ENCODE data around the gene ARHGAP40.

Gene ARHGAP40

GRCh38 chr20:38657390-38657789 lies 55.8 kb downstream of the ARHGAP40 start:
- DNase-seq, result no peak

DNA sequence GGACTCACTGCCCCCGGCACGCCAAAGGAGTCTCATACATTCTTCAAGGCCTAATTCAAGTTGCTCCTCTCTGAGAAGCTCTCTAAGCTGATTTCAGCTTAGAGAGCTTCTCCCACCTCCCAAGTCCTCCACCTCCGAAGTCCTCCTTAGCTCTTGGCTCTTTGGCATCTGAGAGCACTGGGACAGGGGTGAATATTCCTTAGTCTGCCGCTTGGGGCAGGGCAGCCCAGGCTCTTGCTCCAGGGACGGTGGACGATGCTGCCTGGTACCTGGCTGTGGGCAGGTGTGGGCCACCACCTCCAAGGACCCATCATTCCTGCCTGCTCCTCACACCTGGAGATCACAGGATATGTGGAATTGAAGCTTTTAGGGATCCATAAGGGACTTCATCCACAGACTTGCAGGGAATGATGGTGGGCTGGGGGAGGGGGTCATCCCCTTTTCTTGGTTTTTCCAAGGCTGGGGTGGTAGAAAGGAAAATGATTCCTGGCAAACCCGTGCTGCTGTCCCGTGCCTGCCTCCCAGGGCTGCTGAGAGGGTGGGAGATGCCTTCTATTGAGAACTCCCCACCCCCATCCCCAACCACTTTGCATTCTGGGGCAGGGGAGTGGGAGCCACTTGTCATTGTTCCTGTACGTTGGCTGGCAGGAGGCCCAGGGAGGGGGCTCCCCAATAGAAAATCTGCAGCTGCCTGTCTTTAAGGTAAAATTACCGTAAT lies 57.4 kb downstream of the ARHGAP40 start:
- peak; percentile 41 to 48 for DNase-seq

DNA sequence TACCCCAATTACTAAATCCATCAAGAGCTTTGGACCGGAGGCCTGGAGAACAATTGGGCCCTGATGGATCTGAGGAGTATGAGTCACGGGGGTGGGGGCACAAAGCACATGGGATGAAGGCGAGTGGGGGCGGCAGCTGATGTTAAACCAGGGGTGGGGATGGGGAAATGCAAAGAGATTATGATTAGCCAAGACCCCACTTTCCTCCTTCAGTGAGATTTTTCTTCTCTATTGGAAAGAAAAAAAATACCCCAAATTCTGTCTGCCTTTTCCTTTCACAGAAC lies 57.9 kb downstream of the ARHGAP40 start:
- DNase-seq, result no peak

DNA sequence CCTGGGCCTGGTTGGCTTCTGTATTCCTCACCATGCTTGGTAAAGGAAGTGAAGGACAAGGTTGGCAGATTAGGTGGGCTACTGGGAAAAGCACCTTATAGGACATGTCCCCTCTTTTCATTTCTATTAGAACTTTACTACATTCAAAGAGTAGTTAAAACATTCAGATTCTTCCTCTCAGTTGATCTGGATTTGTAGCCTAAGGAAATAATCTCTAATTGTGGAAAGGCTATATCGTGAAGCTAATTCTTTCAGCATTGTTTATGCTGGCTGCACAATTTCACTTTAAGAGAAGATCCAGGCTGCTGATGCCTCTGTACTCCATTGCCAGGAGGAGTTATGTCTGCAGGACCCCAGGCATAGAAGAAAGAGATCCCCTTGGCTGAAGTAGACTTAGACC lies 58.8 kb downstream of the ARHGAP40 start:
- no peak for DNase-seq

- no peak for DNase-seq
These were observed 62.1 kb downstream of the ARHGAP40 start for GRCh38 chr20:38663660-38664059.

DNA sequence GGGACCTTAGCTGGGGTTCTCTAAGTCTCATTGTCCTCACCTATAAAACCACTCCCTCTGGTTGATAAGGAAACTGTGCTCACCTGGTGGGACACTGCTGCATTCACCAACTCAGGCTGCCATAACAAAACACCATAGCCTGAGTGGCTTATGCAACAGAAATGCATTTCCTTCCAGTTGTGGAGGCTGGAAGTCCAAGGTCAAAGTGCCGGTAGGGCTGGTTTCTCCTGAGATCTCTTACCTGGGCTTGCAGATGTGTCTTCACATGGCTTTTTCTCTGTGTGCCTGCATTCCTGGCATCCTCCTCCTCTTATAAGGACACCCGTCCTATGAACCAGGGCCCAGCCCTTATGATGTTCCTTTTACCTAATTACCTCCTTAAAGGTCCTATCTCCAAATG lies 62.7 kb downstream of the ARHGAP40 start:
- no peak for DNase-seq

DNA sequence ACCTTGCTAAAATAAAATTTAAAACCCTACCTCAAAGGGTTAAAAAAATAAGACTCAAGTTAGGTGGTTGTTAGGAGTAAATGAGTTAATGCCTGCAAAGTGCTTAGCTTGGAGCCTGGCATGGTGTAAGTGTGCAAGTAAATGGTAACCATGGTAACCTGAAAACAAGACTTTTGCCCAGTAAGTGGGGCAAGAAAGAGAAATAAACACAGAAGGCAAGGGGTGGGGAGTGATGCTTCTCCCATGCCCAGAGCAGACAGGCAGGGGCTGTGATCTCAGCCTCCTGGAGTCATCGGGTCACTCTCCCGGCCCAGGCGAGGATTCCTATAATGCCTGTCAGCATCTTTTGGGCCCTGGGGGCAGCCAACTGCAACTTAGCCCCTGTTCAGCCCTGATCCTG lies 63.5 kb downstream of the ARHGAP40 start:
- no peak for DNase-seq

- no peak for DNase-seq
These were observed 64.1 kb downstream of the ARHGAP40 start for GRCh38 chr20:38665506-38666285.

- no peak for DNase-seq
These were observed 65.9 kb downstream of the ARHGAP40 start for GRCh38 chr20:38667417-38667956.

- DNase-seq, result no peak
These were observed 68.1 kb downstream of the ARHGAP40 start for GRCh38 chr20:38669688-38670087.

DNA sequence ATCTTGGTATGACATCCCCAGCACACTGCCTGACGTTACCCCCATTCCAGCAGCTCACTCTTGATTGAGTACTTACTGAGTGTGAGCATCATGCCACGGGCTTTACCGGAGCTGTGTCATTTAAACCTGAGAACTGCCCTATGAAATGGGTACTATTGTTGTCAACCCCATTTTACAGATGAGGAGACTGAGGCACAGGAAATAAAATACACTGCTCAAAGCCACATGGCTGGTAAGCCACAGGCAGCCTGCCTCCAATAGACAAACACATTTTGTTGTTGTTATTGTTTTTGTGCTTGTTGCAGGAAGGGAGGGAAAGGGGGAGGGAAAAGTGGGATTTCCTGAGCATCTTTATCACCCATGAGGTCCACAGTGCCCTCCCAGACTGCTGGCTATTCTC lies 69.2 kb downstream of the ARHGAP40 start:
- DNase-seq, result no peak

- DNase-seq, result no peak
These were observed 69.6 kb downstream of the ARHGAP40 start for GRCh38 chr20:38671186-38671585.

DNA sequence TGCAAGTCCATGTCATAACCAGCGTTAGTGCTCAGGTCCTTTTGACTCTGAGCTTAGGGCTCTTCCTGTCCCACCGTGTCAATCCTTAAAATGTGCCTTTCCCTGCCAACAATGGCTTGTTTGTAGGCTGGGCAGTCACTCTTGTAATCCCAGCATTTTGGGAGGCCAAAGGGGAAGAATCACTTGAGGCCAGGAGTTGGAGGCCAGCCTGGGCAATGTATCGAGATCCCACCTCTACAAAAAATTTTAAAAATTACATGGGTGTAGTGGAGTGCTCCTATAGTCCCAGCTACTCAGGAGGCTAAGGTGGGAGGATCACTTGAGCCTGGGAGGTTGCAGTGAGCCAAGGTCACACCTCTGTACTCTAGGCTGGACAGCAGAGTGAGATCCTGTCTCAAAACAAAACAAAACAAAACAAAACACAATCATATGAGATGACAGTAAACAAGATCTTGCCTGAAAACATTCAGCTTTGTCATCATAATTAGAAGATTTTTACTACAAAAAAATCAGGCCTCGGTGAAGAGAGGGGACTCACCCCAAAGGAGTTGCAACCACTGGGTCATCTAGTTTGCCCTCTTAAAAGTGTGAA lies 70.2 kb downstream of the ARHGAP40 start:
- DNase-seq, result no peak

DNA sequence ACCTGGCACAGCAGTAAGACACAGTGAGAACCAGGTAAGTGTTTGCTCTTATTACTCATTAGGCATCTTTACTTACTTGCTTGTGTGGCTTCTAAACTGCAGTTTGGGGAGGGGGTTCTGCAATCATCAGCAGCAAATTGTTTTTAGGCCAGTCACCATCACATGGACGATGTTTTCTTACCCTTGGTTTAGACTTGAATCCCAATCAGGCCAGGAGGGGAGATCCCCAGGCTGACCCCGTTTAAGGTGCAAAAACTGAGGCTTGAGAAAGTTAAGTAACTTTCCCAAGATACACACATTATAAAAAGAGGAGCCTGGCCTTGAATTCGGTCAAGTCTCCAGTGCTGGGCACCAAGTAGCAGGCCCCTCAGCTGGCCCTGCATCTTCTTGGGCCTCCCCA lies 70.9 kb downstream of the ARHGAP40 start:
- no peak for DNase-seq

DNA sequence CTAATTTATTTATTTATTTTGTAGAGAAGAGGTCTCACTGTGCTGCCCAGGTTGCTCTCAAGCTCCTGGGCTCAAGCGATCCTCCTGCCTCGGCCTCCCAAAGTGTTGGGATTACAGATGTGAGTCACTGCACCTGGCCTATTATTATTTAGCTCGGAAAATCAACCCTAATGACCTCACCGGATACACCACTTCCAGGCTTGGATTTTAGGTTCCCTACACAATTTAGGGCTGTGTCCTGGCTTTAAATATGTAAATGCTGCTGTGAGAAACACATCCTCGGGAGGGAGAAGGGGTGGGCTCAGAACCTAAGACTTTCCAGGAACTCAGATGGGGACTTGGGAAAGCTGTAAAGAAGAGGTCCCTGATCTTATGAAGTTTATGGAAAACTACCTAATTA lies 71.7 kb downstream of the ARHGAP40 start:
- no peak for DNase-seq

GRCh38 chr20:38673725-38674091 lies 72.1 kb downstream of the ARHGAP40 start:
- DNase-seq, result no peak

DNA sequence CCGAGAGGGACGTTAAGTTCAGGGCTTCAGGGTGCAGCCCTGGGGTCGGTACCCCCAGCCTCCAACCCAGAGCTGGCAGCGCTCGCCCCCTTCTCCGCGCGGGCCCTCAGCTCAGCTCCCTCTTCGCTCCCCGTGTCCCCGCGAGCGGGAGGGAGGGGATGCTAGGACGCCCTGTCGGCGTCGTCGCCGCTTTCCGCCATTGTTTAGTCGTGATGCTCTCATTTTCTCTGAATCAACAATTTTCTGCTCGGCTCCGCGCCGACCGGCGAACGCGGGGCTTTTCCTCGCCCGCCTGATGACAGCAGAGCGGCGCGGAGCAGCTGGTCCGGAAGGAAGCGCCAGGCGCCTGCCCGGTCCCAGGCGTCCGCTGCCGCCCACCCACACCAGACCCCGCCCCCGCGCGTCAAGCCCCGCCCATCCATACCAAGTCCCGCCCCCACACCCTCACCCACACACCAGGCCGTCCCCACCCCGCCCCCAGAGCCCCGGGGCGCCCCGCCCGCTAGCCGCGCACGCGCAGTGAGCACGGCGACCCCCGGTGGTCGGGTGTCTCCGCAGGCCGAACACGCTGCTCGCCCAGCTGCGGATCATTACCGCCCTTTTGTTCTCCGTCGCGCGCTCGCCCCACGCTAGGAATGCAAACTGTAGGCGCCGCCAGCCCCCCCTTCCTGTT lies 72.6 kb downstream of the ARHGAP40 start:
- DNase-seq, result peak; percentile 73 to 78

DNA sequence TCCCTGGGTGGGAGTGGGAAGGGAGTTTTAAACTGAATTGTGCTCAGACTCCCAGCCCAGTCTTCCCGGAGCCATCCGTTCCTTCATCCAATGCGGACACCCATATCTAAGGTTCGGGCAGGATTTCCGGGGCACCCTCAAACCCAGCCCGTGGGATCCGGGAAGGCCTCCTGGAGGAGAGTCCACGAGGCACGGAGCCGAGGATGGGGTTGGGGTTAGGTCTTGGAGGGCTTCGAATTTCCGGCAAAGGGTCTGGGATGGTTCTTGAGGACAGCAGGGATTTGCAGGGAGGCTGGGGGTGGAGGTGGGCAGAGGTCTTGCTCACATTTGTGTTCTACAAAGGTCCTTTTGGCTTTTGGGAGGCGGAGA lies 73.1 kb downstream of the ARHGAP40 start:
- DNase-seq, result no peak

- no peak for DNase-seq
These were observed 75.0 kb downstream of the ARHGAP40 start for GRCh38 chr20:38676576-38676975.

DNA sequence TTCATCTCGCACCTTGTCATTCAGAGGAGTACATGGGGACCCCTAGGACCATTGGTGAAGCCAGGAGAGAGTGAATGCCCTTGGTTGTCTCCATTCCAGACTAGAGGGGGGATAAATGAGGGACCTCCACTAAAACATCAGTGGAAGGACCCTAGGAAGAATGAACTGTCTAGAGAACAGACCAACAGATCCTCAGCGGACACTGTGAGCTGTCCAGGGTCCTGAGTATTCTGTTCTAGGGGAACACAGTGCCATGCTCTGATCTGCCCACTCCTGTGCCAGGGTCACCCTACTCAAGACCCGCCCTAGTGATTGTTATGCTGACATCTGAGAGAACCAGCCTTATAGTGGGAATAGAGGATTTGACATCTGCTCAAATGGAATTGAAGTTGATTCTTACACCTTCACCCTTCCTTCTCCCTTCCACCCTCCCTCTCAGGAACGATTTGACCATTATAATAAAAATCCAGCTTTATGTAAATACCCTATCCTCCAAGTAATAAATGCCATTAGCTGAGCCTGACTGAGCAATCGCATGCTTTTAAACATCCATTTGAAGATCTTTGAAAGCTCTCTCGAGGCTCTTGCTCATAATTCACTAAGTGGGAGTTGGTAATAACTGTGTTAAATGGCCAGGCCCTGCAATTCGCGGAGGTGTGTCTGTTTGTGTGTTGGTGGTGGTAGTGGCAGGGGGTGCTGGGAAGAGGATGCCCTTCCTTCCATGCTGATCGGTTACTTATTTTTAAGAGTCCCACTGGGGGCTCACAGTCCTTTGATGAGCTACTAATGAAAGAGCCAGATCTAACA lies 79.1 kb downstream of the ARHGAP40 start:
- DNase-seq, result peak in 1 of 2 experiments; percentile 27

DNA sequence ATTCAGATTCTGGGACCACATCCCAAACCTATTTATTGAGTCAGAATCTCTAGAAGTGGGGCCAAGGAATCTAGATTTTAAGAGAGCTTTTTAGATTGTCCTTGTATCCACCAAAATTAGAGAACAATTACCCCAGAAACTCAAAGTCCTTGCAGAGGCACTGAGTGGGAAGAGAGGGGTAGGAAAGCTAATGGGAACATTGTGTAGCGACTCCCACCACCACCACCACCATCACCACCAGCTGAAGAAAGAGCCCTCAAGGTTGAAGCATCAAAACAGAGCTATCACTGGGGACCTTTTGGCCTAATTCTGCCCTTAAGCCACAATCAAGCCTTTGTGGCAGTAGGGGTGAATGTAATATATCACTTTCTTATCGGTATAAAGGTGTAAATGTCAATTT lies 83.7 kb downstream of the ARHGAP40 start:
- DNase-seq, result no peak

GRCh38 chr20:38685853-38686473 lies 84.4 kb downstream of the ARHGAP40 start:
- DNase-seq, result peak; percentile 55 to 56

Measured in activated T-cell treated with anti-CD3 and anti-CD28 coated beads, Interleukin-2, amount 50 U/mL, for 48 hours (primary cell).